Neural cell (in vitro differentiated cells): Measurements from ENCODE around the gene RSRC1. TPM values are rescaled to one million over a fixed set of nuclear protein-coding genes. Genes with fewer than 3 reads are reported as not detected.

Source experiments
- H2AFZ ChIP-seq: fragments of 200-600, 300-800 bp; sonication (generic), shearing (Covaris generic); 2 replicates; pipeline ENCODE4 v1.6.0; 2014; ENCODE audit warnings: low read depth, mild to moderate bottlenecking, antibody characterized with exemption, low read length, moderate library complexity
- H3F3A ChIP-seq: fragments of 200-600 bp; shearing (Covaris generic); 2 replicates; pipeline ENCODE4 v1.6.1; 2016; ENCODE audit warnings: mild to moderate bottlenecking, moderate library complexity, mixed read lengths, antibody characterized with exemption, low read length; ENCODE audit not compliant: insufficient read depth, poor library complexity, severe bottlenecking
- H3K27ac ChIP-seq: fragments of 200-600, 300-800 bp; sonication (generic), shearing (Covaris generic); 2 replicates; pipeline ENCODE4 v1.5.1; 2014; ENCODE audit warnings: mild to moderate bottlenecking, low read length, moderate library complexity
- H3K27me3 ChIP-seq: fragments of 300-800, 200-600 bp; sonication (generic), shearing (Covaris generic); 2 replicates; pipeline ENCODE4 v1.6.0; 2014; ENCODE audit warnings: mild to moderate bottlenecking, low read depth, low read length, moderate library complexity; ENCODE audit not compliant: insufficient read depth
- H3K36me3 ChIP-seq: fragments of 300-800, 200-600 bp; sonication (generic), shearing (Covaris generic); 2 replicates; pipeline ENCODE4 v1.5.1; 2014; ENCODE audit warnings: mild to moderate bottlenecking, antibody characterized with exemption, low read length, moderate library complexity; ENCODE audit not compliant: insufficient read depth
- H3K4me2 ChIP-seq: fragments of 300-800, 200-600 bp; sonication (generic), shearing (Covaris generic); 2 replicates; pipeline ENCODE4 v1.6.0; 2014; ENCODE audit warnings: mild to moderate bottlenecking, low read length
- H3K4me3 ChIP-seq: fragments of 300-800, 200-600 bp; sonication (generic), shearing (Covaris generic); 2 replicates; pipeline ENCODE4 v1.5.1; 2014; ENCODE audit warnings: mild to moderate bottlenecking, low read length, moderate library complexity
- H3K79me2 ChIP-seq: fragments of 200-600 bp; shearing (Covaris generic); replicated peaks from 2 replicates; pipeline ENCODE4 v1.6.0; 2014; ENCODE audit warnings: mild to moderate bottlenecking, low read length, moderate library complexity; ENCODE audit not compliant: insufficient read depth
- H3K9ac ChIP-seq: fragments of 300-800, 200-600 bp; sonication (generic), shearing (Covaris generic); 2 replicates; pipeline ENCODE4 v1.6.1; 2016; ENCODE audit warnings: mild to moderate bottlenecking, low read length, mixed read lengths
- H3K9me2 ChIP-seq: fragments of 200-600 bp; shearing (Covaris generic); 2 replicates; pipeline ENCODE4 v1.6.1; 2016; ENCODE audit warnings: mild to moderate bottlenecking, low read length, mixed read lengths; ENCODE audit not compliant: insufficient read depth
- H3K9me3 ChIP-seq: fragments of 200-600, 300-800 bp; sonication (generic), shearing (Covaris generic); 2 replicates; pipeline ENCODE4 v1.6.1; 2016; ENCODE audit warnings: mild to moderate bottlenecking, mixed run types, low read length, moderate library complexity, mixed read lengths
- H4K20me1 ChIP-seq: fragments of 200-600 bp; shearing (Covaris generic); 2 replicates; pipeline ENCODE4 v1.6.1; 2016; ENCODE audit warnings: mild to moderate bottlenecking, mixed run types; ENCODE audit not compliant: insufficient read depth
- EP300 ChIP-seq: fragments of 450-650 bp; conservative IDR thresholded peaks from 2 replicates; pipeline ENCODE4 v1.6.1; 2014; ENCODE audit warnings: antibody characterized with exemption, mild to moderate bottlenecking, moderate library complexity; ENCODE audit not compliant: poor library complexity, severe bottlenecking
- EZH2 ChIP-seq: fragments of 200-600, 300-800 bp; shearing (Covaris generic), sonication (generic); IDR thresholded peaks from 2 replicates; pipeline ENCODE4 v1.6.1; 2014; ENCODE audit warnings: antibody characterized with exemption, low read length, borderline replicate concordance, mild to moderate bottlenecking; ENCODE audit not compliant: insufficient read depth, poor library complexity, severe bottlenecking
- MXI1 ChIP-seq: fragments of 450-650 bp; conservative IDR thresholded peaks from 2 replicates; pipeline ENCODE4 v1.6.1; 2014; ENCODE audit warnings: antibody characterized with exemption, mild to moderate bottlenecking; ENCODE audit not compliant: poor library complexity, severe bottlenecking
- POLR2AphosphoS5 ChIP-seq: IDR thresholded peaks from 2 replicates; pipeline ENCODE4 v1.6.1; 2012
- RAD21 ChIP-seq: fragments of 450-650 bp; conservative IDR thresholded peaks from 2 replicates; pipeline ENCODE4 v1.6.1; 2014; ENCODE audit warnings: antibody characterized with exemption, mild to moderate bottlenecking, moderate library complexity
- SMC3 ChIP-seq: fragments of 450-650 bp; conservative IDR thresholded peaks from 2 replicates; pipeline ENCODE4 v1.6.1; 2014; ENCODE audit warnings: antibody characterized with exemption, mild to moderate bottlenecking, moderate library complexity; ENCODE audit not compliant: poor library complexity
- TAF1 ChIP-seq: IDR thresholded peaks from 2 replicates; pipeline ENCODE4 v1.6.1; 2012; ENCODE audit warnings: low read depth
- polyA plus RNA-seq: library from polyadenylated mRNA; depleted of rRNA; stranded (reverse); fragments of >200 nt; gene quantifications from 2 replicates; pipeline ENCODE4 v1.2.3, GENCODE V29; 2014
- TF ChIP-seq, protein P1 (sequence below): IDR thresholded peaks from 2 replicates; pipeline ENCODE4 v1.6.1; 2012; ENCODE audit warnings: borderline replicate concordance
- TF ChIP-seq, protein P2 (sequence below): fragments of 450-650 bp; IDR thresholded peaks from 2 replicates; pipeline ENCODE4 v1.5.1; 2014; ENCODE audit warnings: antibody characterized with exemption, mild to moderate bottlenecking, moderate library complexity; ENCODE audit not compliant: poor library complexity, severe bottlenecking

RSRC1 gene
- polyA plus RNA-seq, 1 donor from 2014 or later = 28.1 TPM

DNA sequence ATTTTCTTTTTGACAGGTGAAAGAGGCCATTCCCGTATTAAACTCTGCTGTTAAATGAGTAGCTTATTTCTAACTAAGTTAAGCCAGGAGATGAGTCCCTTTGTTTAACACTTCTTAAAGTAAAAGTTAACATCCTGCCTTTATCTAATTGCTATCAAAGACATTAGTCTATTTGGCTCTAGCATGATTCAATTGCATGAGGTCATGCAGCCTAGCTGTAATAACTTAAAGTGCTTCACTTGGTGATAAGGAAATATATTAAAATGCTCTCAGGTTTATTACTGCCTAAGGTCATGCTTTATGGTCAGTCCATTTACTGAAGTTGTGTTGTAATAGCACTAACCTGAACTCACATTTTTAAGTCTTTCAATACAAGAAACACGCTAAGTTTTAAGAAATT is 378.8 kb downstream of the RSRC1 start:
- H3K9ac ChIP-seq = no peak overlapping the region
- H3F3A ChIP-seq = no peaks in the 10 kb centered on the region
- no peaks in the 10 kb centered on the region for H3K9me2 ChIP-seq
- no peaks in the 10 kb centered on the region for H3K36me3 ChIP-seq
- no peaks in the 10 kb centered on the region for H3K27me3 ChIP-seq
- H4K20me1 ChIP-seq = no peaks in the 10 kb centered on the region
- TF ChIP-seq, protein P1, sequence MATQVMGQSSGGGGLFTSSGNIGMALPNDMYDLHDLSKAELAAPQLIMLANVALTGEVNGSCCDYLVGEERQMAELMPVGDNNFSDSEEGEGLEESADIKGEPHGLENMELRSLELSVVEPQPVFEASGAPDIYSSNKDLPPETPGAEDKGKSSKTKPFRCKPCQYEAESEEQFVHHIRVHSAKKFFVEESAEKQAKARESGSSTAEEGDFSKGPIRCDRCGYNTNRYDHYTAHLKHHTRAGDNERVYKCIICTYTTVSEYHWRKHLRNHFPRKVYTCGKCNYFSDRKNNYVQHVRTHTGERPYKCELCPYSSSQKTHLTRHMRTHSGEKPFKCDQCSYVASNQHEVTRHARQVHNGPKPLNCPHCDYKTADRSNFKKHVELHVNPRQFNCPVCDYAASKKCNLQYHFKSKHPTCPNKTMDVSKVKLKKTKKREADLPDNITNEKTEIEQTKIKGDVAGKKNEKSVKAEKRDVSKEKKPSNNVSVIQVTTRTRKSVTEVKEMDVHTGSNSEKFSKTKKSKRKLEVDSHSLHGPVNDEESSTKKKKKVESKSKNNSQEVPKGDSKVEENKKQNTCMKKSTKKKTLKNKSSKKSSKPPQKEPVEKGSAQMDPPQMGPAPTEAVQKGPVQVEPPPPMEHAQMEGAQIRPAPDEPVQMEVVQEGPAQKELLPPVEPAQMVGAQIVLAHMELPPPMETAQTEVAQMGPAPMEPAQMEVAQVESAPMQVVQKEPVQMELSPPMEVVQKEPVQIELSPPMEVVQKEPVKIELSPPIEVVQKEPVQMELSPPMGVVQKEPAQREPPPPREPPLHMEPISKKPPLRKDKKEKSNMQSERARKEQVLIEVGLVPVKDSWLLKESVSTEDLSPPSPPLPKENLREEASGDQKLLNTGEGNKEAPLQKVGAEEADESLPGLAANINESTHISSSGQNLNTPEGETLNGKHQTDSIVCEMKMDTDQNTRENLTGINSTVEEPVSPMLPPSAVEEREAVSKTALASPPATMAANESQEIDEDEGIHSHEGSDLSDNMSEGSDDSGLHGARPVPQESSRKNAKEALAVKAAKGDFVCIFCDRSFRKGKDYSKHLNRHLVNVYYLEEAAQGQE = no peak
- TF ChIP-seq MXI1 (no peak), EP300 (no peak), TAF1 (no peak), POLR2AphosphoS5 (no peak), SMC3 (no peak), RAD21 (no peak), EZH2 (no peak)
- TF ChIP-seq, protein P2, sequence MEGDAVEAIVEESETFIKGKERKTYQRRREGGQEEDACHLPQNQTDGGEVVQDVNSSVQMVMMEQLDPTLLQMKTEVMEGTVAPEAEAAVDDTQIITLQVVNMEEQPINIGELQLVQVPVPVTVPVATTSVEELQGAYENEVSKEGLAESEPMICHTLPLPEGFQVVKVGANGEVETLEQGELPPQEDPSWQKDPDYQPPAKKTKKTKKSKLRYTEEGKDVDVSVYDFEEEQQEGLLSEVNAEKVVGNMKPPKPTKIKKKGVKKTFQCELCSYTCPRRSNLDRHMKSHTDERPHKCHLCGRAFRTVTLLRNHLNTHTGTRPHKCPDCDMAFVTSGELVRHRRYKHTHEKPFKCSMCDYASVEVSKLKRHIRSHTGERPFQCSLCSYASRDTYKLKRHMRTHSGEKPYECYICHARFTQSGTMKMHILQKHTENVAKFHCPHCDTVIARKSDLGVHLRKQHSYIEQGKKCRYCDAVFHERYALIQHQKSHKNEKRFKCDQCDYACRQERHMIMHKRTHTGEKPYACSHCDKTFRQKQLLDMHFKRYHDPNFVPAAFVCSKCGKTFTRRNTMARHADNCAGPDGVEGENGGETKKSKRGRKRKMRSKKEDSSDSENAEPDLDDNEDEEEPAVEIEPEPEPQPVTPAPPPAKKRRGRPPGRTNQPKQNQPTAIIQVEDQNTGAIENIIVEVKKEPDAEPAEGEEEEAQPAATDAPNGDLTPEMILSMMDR = no peak
- H3K79me2 ChIP-seq = no peaks in the 10 kb centered on the region
- H3K9me3 ChIP-seq = no peaks in the 10 kb centered on the region
- no peak overlapping the region for H3K4me2 ChIP-seq
- no peak overlapping the region for H3K27ac ChIP-seq
- H2AFZ ChIP-seq = no peak overlapping the region
- no peak overlapping the region for H3K4me3 ChIP-seq

DNA sequence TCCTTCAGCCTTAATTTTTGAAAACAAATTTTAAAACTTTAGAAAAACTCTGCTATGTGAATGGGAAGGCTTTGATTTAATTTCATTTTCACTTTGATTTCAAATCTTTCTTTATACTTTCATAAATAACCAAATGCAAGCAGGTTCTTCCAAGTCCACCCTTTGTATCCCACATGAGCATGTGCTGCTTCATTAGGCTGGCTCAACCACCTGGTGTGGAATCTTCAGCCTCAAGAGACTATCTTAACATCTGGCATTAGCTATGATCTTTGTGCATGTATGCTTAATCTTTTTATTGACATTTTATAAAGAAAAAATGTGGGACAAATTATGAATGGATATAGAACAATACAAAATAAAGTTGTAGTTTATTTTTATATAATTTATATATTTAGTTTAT is 379.3 kb downstream of the RSRC1 start:
- Histone ChIP-seq H2AFZ (no peak overlapping the region), H3K27ac (no peak overlapping the region), H3F3A (no peaks in the 10 kb centered on the region), H3K27me3 (no peaks in the 10 kb centered on the region), H3K4me2 (no peak overlapping the region), H3K36me3 (no peaks in the 10 kb centered on the region), H3K79me2 (no peaks in the 10 kb centered on the region), H3K9ac (no peak overlapping the region), H3K9me2 (no peaks in the 10 kb centered on the region), H4K20me1 (no peaks in the 10 kb centered on the region), H3K9me3 (no peaks in the 10 kb centered on the region), H3K4me3 (no peak overlapping the region)
- no peak for TF ChIP-seq EZH2
- TF ChIP-seq MXI1 = no peak
- TF ChIP-seq EP300 = no peak
- TF ChIP-seq, protein P2 = no peak
- no peak for TF ChIP-seq TAF1
- TF ChIP-seq, protein P1 = no peak
- no peak for TF ChIP-seq RAD21
- no peak for TF ChIP-seq POLR2AphosphoS5
- no peak for TF ChIP-seq SMC3
